ENCODE data around the gene PTPN11. TPM values are rescaled to one million over a fixed set of nuclear protein-coding genes. Genes with fewer than 3 reads are reported as not detected.
"Not testable (repeated sequence)": the region's sequence is repeated elsewhere in the genome, so short reads cannot be mapped to it uniquely, and the experiment has no call there.

PTPN11 gene
- polyA plus RNA-seq, 3 donors, result 11.1 to 41.9 (median 28.8) TPM

DNA sequence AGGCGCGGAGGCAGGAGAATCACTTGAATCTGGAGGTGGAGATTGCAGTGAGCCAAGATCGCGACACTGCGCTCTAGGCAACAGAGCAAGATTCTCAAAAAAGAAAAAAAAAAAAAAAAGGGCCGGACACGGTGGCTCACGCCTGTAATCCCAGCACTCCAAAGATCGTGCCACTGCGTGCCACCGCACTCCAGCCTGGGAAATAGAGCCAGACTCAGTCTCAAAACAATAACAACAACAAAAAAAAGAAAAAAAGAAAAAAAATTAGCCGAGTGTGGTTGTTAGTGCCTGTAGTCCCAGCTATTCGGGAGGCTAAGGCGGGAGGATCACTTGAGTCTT is 8.9 kb upstream of the PTPN11 start:
- Mint-ChIP-seq H3K36me3 (peaks cover 35 to 36% of the 10 kb centered on the region in 2 donors), H3K4me1 (peaks cover 21% of the 10 kb centered on the region), H3K9me3 (peaks cover 0 to 2% (median 0%) of the 10 kb centered on the region in 7 donors), H3K27ac (peak overlapping the region in 5 of 7 donors; percentile 13 to 98 (median 97)), H3K27me3 (ENCODE audit: low read depth in 3 of 3) (no peaks in the 10 kb centered on the region), H3K4me3 (no peak overlapping the region)
- Histone ChIP-seq H3K36me3 (replicated peaks in 1 of 2; ENCODE audit: control insufficient read depth in 1 of 2, insufficient read depth in 2 of 2, low read length in 2 of 2) (peaks cover 34% of the 10 kb centered on the region in 2 donors), H3K4me2 (replicated peaks; ENCODE audit: extremely low read depth, low read length, poor library complexity, severe bottlenecking) (no peak overlapping the region), H3K9me3 (replicated peaks in 1 of 2; ENCODE audit: control insufficient read depth in 1 of 2, insufficient read depth in 1 of 2, low read length in 2 of 2) (no peaks in the 10 kb centered on the region), H3K79me2 (ENCODE audit: insufficient read depth, low read length) (peaks cover 19% of the 10 kb centered on the region), H3K9ac (ENCODE audit: insufficient read depth, low read length, poor library complexity, severe bottlenecking) (no peak overlapping the region), H3K27me3 (ENCODE audit: control insufficient read depth in 2 of 2, insufficient read depth in 2 of 2, low read length in 2 of 2) (no peaks in the 10 kb centered on the region), H3K27ac (ENCODE audit: low read depth in 1 of 2, low read length in 2 of 2) (no peak overlapping the region), H2AFZ (ENCODE audit: insufficient read depth, low read depth, low read length, poor library complexity, severe bottlenecking) (peak overlapping the region; percentile 93), H3K4me3 (replicated peaks in 1 of 3; ENCODE audit: low read depth in 2 of 3, low read length in 3 of 3) (peak overlapping the region in 1 of 3 experiments; percentile 100), H4K20me1 (ENCODE audit: insufficient read depth, low read length) (peaks cover 30% of the 10 kb centered on the region), H3K4me1 (ENCODE audit: control insufficient read depth in 1 of 2, insufficient read depth in 2 of 2, low read length in 2 of 2) (peaks cover 9 to 17% of the 10 kb centered on the region in 2 donors)
- no peak for TF ChIP-seq CTCF (IDR thresholded peaks at IDR 0.05)
- intact Hi-C loops (cut with micrococcal nuclease), result loop anchor here (1.0 to 5.0 kb wide), 4 partner anchors 9 to 568 kb away; partner anchors contain the start of genes MAPKAPK5 (in 1 of the 2) and TRAFD1 (in 1 of the 2)
- no peak for DNase-seq
- 100% methylated on average over 2 of the region's 14 CpGs for WGBS (ENCODE audit: insufficient coverage)

- no peaks in the 10 kb centered on the region for H3K27me3 Mint-ChIP-seq (ENCODE audit: low read depth in 3 of 3)
- Histone ChIP-seq H3K9ac (ENCODE audit: insufficient read depth, low read length, poor library complexity, severe bottlenecking) (no peak overlapping the region), H2AFZ (ENCODE audit: insufficient read depth, low read depth, low read length, poor library complexity, severe bottlenecking) (no peak overlapping the region), H4K20me1 (ENCODE audit: insufficient read depth, low read length) (no peaks in the 10 kb centered on the region), H3K27me3 (ENCODE audit: control insufficient read depth in 2 of 2, insufficient read depth in 2 of 2, low read length in 2 of 2) (no peaks in the 10 kb centered on the region), H3K4me1 (ENCODE audit: control insufficient read depth in 1 of 2, insufficient read depth in 2 of 2, low read length in 2 of 2) (peaks cover 6 to 10% of the 10 kb centered on the region in 2 donors), H3K79me2 (ENCODE audit: insufficient read depth, low read length) (peaks cover 10% of the 10 kb centered on the region), H3K9me3 (replicated peaks in 1 of 2; ENCODE audit: control insufficient read depth in 1 of 2, insufficient read depth in 1 of 2, low read length in 2 of 2) (no peaks in the 10 kb centered on the region), H3K4me3 (replicated peaks in 1 of 3; ENCODE audit: low read depth in 2 of 3, low read length in 3 of 3) (no peak overlapping the region), H3K4me2 (replicated peaks; ENCODE audit: extremely low read depth, low read length, poor library complexity, severe bottlenecking) (no peak overlapping the region), H3K36me3 (replicated peaks in 1 of 2; ENCODE audit: control insufficient read depth in 1 of 2, insufficient read depth in 2 of 2, low read length in 2 of 2) (no peaks in the 10 kb centered on the region), H3K27ac (ENCODE audit: low read depth in 1 of 2, low read length in 2 of 2) (no peak overlapping the region)
- H3K36me3 Mint-ChIP-seq, result no peaks in the 10 kb centered on the region
- H3K4me1 Mint-ChIP-seq, result peaks cover 4% of the 10 kb centered on the region
- no peak overlapping the region for H3K4me3 Mint-ChIP-seq
- peaks cover 0 to 2% (median 0%) of the 10 kb centered on the region in 7 donors for H3K9me3 Mint-ChIP-seq
- TF ChIP-seq CTCF (IDR thresholded peaks at IDR 0.05), result no peak
- H3K27ac Mint-ChIP-seq, result no peak overlapping the region
- no peak for DNase-seq
- WGBS (ENCODE audit: insufficient coverage), result no CpG with 5 or more reads among the region's 2 CpGs
- intact Hi-C loops (cut with micrococcal nuclease), result loop anchor here in 1 of 2 donors (5.0 kb wide), 1 partner anchor 287 kb away; the partner anchor contains the start of gene TRAFD1
Measured at GRCh38 chr12:112413855-112414625, 4.7 kb upstream of the PTPN11 start.

DNA sequence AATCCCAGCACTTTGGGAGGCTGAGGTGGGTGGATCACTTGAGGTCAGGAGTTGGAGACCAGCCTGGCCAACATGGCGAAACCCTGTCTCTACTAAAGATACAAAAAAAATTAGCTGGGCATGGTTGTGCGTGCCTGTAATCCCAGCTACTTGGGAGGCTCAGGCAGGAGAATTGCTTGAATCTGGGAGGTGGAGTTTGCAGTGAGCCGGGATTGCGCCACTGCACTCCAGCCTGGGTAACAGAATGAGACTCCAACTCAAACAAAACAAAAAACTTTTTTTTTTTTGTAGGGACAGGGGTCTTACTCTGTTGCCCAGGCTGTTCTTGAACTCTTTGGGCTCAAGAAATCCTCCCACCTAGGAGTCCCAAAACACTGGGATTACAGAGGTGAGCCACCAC is 3.3 kb upstream of the PTPN11 start:
- H3K27me3 ChIP-seq (ENCODE audit: control insufficient read depth in 2 of 2, insufficient read depth in 2 of 2, low read length in 2 of 2); H2AFZ ChIP-seq (ENCODE audit: insufficient read depth, low read depth, low read length, poor library complexity, severe bottlenecking); H4K20me1 ChIP-seq (ENCODE audit: insufficient read depth, low read length); H3K9ac ChIP-seq (ENCODE audit: insufficient read depth, low read length, poor library complexity, severe bottlenecking); H3K4me3 ChIP-seq (replicated peaks in 1 of 3; ENCODE audit: low read depth in 2 of 3, low read length in 3 of 3); H3K4me2 ChIP-seq (replicated peaks; ENCODE audit: extremely low read depth, low read length, poor library complexity, severe bottlenecking); H3K27ac ChIP-seq (ENCODE audit: low read depth in 1 of 2, low read length in 2 of 2); H3K36me3 Mint-ChIP-seq; H3K9me3 ChIP-seq (replicated peaks in 1 of 2; ENCODE audit: control insufficient read depth in 1 of 2, insufficient read depth in 1 of 2, low read length in 2 of 2); H3K4me3 Mint-ChIP-seq; H3K36me3 ChIP-seq (replicated peaks in 1 of 2; ENCODE audit: control insufficient read depth in 1 of 2, insufficient read depth in 2 of 2, low read length in 2 of 2); H3K27ac Mint-ChIP-seq; H3K9me3 Mint-ChIP-seq; DNase-seq; H3K27me3 Mint-ChIP-seq (ENCODE audit: low read depth in 3 of 3): not testable (repeated sequence)
- peaks cover 13% of the 10 kb centered on the region for H3K4me1 Mint-ChIP-seq
- intact Hi-C loops (cut with micrococcal nuclease), result loop anchor here in 1 of 2 donors (5.0 kb wide), 1 partner anchor 33 kb away; the partner anchor contains the start of gene HECTD4
- whole genome bisulfite sequencing (ENCODE audit: insufficient coverage), result 71% methylated on average over 1 of the region's 4 CpGs
- Histone ChIP-seq H3K4me1 (ENCODE audit: control insufficient read depth in 1 of 2, insufficient read depth in 2 of 2, low read length in 2 of 2) (peaks cover 17 to 18% of the 10 kb centered on the region in 2 donors), H3K79me2 (ENCODE audit: insufficient read depth, low read length) (peaks cover 22% of the 10 kb centered on the region)

Data from CD14-positive monocyte (primary cell).